HG03354 (cell line): Measurements from ENCODE around the gene ATP5F1A.

ENCODE experiments used
- ATAC-seq: cut with Tn5 transposase; IDR thresholded peaks from one replicate; pipeline ENCODE4 v1.9.1; 2021; ENCODE audit warnings: mild to moderate bottlenecking; ENCODE audit not compliant: unreplicated experiment, poor library complexity, severe bottlenecking

The ATP5F1A gene

GRCh38 chr18:46079336-46079735 lies 18.8 kb downstream of the ATP5F1A start:
- ATAC-seq, result no peak

GRCh38 chr18:46073474-46074331 lies 24.4 kb downstream of the ATP5F1A start:
- ATAC-seq, result no peak

GRCh38 chr18:46072959-46073358 lies 25.1 kb downstream of the ATP5F1A start:
- no peak for ATAC-seq

GRCh38 chr18:46072376-46072867 lies 25.7 kb downstream of the ATP5F1A start:
- peak; percentile 2 for ATAC-seq

- peak; percentile 81 for ATAC-seq
Measured at GRCh38 chr18:46071653-46072375, 26.3 kb downstream of the ATP5F1A start, which contains the start of gene PSTPIP2. PSTPIP2 (minus strand) TSS chr18:46072260; CDS start chr18:46072188, 72 bp downstream.

- peak; percentile 1 for ATAC-seq
Measured at GRCh38 chr18:46070815-46071652, 27.1 kb downstream of the ATP5F1A start.

GRCh38 chr18:46070232-46070631 lies 27.9 kb downstream of the ATP5F1A start:
- no peak for ATAC-seq

- ATAC-seq, result no peak
Measured at GRCh38 chr18:46069524-46069923, 28.6 kb downstream of the ATP5F1A start.

- ATAC-seq, result no peak
Measured at GRCh38 chr18:46068763-46069162, 29.3 kb downstream of the ATP5F1A start.

- ATAC-seq, result no peak
Measured at GRCh38 chr18:46067438-46068007, 30.6 kb downstream of the ATP5F1A start.

GRCh38 chr18:46062781-46063180 lies 35.3 kb downstream of the ATP5F1A start:
- no peak for ATAC-seq

- no peak for ATAC-seq
Measured at GRCh38 chr18:46061796-46062195, 36.3 kb downstream of the ATP5F1A start.

- ATAC-seq, result no peak
Measured at GRCh38 chr18:46061387-46061786, 36.7 kb downstream of the ATP5F1A start.

- ATAC-seq, result no peak
Measured at GRCh38 chr18:46060359-46060841, 37.7 kb downstream of the ATP5F1A start.

GRCh38 chr18:46055838-46056230 lies 42.3 kb downstream of the ATP5F1A start:
- ATAC-seq, result no peak

- no peak for ATAC-seq
Measured at GRCh38 chr18:46054956-46055837, 42.9 kb downstream of the ATP5F1A start.

GRCh38 chr18:46053368-46054095 lies 44.6 kb downstream of the ATP5F1A start:
- no peak for ATAC-seq
